ENCODE measurements around the gene FOLR3. TPM values are rescaled to one million over a fixed set of nuclear protein-coding genes. Genes with fewer than 3 reads are reported as not detected.

Gene FOLR3
- total and polyA plus RNA-seq, 9 of the 15 experiments (the other 6 are each of a cell fraction or from before 2014, with no cell fraction given), result not detected

DNA sequence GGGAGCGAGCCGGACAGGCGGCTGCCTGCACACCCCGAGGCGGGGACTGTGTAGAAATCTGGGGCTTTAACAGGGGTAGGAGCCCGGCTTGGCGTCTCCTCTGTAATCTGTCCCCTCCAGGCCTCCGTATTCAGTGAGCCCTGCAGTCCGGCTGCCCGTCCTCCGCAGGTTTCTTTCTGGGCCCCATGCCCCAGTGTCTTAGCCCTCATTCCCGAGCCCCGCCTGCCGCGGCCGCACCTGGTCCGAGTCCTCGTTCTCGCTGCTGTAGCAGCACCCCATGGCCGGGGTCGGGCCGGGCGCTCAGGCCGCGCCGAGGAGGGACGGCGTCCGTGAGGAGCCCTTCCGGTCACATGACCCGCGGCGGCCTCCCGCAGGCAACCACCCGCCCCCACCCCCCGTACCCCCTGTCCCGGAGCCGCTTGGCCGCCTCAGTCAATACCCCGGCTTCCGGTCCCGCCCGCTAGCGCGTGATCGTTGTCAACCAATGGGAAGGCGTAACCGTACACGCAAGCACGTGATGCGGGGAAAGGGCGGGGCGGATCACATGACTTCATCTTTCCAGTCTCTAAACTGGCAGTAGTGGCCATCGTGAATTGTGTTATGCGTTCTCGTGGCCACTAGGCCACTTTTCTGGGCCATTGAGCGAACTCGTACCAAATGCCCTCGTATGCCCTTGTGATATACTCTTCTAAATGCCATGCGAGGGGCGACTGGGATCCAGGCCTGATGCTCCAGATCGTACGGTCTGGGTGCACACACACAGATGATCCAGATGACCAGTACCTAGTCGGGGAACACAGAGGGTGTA, 32.4 kb upstream of the FOLR3 start, which contains the start of gene LAMTOR1 (continued):
- TF ChIP-seq SRSF7 (optimal IDR thresholded peaks at IDR 0.05; ENCODE audit: low read depth, low read length), result no peak
- TF ChIP-seq SMAD1 (IDR thresholded peaks at IDR 0.05; ENCODE audit: low read depth, low read length, partially characterized antibody), result no peak
- TF ChIP-seq KAT7 (CRISPR knock-in tag; IDR thresholded peaks at IDR 0.05; ENCODE audit: borderline replicate concordance), result peak; percentile 33; the same call in 1 of the 2 replicates
- TF ChIP-seq CHD1 (IDR thresholded peaks at IDR 0.05; ENCODE audit: low read length), result peak; percentile 64
- TF ChIP-seq, protein P1, sequence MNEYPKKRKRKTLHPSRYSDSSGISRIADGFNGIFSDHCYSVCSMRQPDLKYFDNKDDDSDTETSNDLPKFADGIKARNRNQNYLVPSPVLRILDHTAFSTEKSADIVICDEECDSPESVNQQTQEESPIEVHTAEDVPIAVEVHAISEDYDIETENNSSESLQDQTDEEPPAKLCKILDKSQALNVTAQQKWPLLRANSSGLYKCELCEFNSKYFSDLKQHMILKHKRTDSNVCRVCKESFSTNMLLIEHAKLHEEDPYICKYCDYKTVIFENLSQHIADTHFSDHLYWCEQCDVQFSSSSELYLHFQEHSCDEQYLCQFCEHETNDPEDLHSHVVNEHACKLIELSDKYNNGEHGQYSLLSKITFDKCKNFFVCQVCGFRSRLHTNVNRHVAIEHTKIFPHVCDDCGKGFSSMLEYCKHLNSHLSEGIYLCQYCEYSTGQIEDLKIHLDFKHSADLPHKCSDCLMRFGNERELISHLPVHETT (CRISPR knock-in tag; conservative IDR thresholded peaks at IDR 0.05 in 1 of 2, IDR thresholded peaks at IDR 0.05 in 1 of 2), result peak in 1 of 2 experiments; percentile 95; a peak in 2 of 4 replicates
- TF ChIP-seq CREB1 (IDR thresholded peaks at IDR 0.05), result peak; percentile 26; the same call in 1 of the 2 replicates
- TF ChIP-seq CREB1 (CRISPR knock-in tag; IDR thresholded peaks at IDR 0.05), result peak; percentile 43; the same call in 1 of the 2 replicates
- TF ChIP-seq, protein P2, sequence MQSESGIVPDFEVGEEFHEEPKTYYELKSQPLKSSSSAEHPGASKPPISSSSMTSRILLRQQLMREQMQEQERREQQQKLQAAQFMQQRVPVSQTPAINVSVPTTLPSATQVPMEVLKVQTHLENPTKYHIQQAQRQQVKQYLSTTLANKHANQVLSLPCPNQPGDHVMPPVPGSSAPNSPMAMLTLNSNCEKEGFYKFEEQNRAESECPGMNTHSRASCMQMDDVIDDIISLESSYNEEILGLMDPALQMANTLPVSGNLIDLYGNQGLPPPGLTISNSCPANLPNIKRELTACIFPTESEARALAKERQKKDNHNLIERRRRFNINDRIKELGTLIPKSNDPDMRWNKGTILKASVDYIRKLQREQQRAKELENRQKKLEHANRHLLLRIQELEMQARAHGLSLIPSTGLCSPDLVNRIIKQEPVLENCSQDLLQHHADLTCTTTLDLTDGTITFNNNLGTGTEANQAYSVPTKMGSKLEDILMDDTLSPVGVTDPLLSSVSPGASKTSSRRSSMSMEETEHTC (IDR thresholded peaks at IDR 0.05), result peak; percentile 90
- TF ChIP-seq, protein P3, sequence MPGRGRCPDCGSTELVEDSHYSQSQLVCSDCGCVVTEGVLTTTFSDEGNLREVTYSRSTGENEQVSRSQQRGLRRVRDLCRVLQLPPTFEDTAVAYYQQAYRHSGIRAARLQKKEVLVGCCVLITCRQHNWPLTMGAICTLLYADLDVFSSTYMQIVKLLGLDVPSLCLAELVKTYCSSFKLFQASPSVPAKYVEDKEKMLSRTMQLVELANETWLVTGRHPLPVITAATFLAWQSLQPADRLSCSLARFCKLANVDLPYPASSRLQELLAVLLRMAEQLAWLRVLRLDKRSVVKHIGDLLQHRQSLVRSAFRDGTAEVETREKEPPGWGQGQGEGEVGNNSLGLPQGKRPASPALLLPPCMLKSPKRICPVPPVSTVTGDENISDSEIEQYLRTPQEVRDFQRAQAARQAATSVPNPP (IDR thresholded peaks at IDR 0.05; ENCODE audit: borderline replicate concordance, insufficient read depth, insufficient read length), result no peak
- peak; percentile 91 for TF ChIP-seq NFRKB (IDR thresholded peaks at IDR 0.05; ENCODE audit: low read depth)
- TF ChIP-seq BACH1 (tag; IDR thresholded peaks at IDR 0.05), result peak; percentile 68; the same call in 1 of the 2 replicates
- TF ChIP-seq LARP7 (IDR thresholded peaks at IDR 0.05), result no peak
- TF ChIP-seq ELF1 (tag; IDR thresholded peaks at IDR 0.05), result peak; percentile 96
- peak; percentile 85 for TF ChIP-seq CXXC5 (CRISPR knock-in tag; IDR thresholded peaks at IDR 0.05)
- TF ChIP-seq JUND (IDR thresholded peaks at IDR 0.05; ENCODE audit: borderline replicate concordance, low read depth, low read length), result peak; percentile 11; the same call in 1 of the 2 replicates
- TF ChIP-seq JUND (tag; IDR thresholded peaks at IDR 0.05; ENCODE audit: borderline replicate concordance, low read depth, low read length), result peak; percentile 47; the same call in 2 of the 3 replicates
- TF ChIP-seq TGIF2 (CRISPR knock-in tag; IDR thresholded peaks at IDR 0.05), result no peak
- TF ChIP-seq EGR1 (conservative IDR thresholded peaks at IDR 0.05), result peak; percentile 69
- peak; percentile 83 for TF ChIP-seq ETV5 (CRISPR knock-in tag; IDR thresholded peaks at IDR 0.05; ENCODE audit: low read depth)
- no peak for TF ChIP-seq NCOA4 (IDR thresholded peaks at IDR 0.05; ENCODE audit: partially characterized antibody)
- TF ChIP-seq, protein P4, sequence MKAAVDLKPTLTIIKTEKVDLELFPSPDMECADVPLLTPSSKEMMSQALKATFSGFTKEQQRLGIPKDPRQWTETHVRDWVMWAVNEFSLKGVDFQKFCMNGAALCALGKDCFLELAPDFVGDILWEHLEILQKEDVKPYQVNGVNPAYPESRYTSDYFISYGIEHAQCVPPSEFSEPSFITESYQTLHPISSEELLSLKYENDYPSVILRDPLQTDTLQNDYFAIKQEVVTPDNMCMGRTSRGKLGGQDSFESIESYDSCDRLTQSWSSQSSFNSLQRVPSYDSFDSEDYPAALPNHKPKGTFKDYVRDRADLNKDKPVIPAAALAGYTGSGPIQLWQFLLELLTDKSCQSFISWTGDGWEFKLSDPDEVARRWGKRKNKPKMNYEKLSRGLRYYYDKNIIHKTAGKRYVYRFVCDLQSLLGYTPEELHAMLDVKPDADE (conservative IDR thresholded peaks at IDR 0.05; ENCODE audit: control insufficient read depth, low read depth, low read length), result peak; percentile 51; the same call in 1 of the 2 replicates
- peak; percentile 30; the same call in 1 of the 2 replicates for TF ChIP-seq DMBX1 (CRISPR knock-in tag; IDR thresholded peaks at IDR 0.05; ENCODE audit: borderline replicate concordance)
